Measurements from ENCODE around the gene CIRBP. TPM values are rescaled to one million over a fixed set of nuclear protein-coding genes. Genes with fewer than 3 reads are reported as not detected.

CIRBP gene
- total and polyA plus RNA-seq, 7 donors: 137 to 591 (median 296) TPM

- Histone ChIP-seq H3K4me1 (peaks cover 50% of the 10 kb centered on the region), H3K36me3 (ENCODE audit: insufficient read depth in 1 of 2, low read depth in 1 of 2) (peaks cover 13 to 72% of the 10 kb centered on the region in 2 donors), H3K4me3 (peak overlapping the region; percentile 80), H3K27ac (peak overlapping the region; percentile 99), H3K27me3 (ENCODE audit: insufficient read depth in 3 of 3, low read length in 2 of 3) (no peaks in the 10 kb centered on the region), H3K9me3 (no peaks in the 10 kb centered on the region)
- no peak for ATAC-seq
- WGBS, 3 donors: 52 to 66% (median 63%) methylated on average over 14 to 23 of the region's 23 CpGs
- DNase-seq: no peak
- intact Hi-C loops (cut with DNase I): no loop called here
- TF ChIP-seq CTCF (IDR thresholded peaks at IDR 0.05): no peak
These were observed 15.5 kb upstream of the CIRBP start for GRCh38 chr19:1253514-1254080.

DNA sequence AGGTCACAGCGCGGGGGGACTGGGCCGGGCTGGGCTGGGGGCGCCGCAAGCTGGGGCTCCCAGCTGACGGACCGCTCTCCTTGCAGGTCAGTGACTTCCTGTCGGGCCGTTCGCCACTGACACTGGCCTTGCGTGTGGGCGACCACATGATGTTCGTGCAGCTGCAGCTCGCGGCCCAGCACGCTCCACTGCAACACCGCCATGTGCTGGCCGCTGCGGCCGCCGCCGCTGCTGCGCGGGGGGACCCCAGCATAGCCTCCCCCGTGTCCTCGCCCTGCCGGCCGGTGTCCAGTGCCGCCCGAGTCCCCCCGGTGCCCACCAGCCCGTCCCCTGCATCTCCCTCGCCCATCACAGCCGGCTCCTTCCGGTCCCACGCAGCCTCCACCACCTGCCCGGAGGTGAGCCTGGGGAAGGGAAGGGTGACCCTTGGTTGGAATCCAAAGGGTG is 15.0 kb upstream of the CIRBP start:
- intact Hi-C loops (cut with DNase I): no loop called here
- no peak for TF ChIP-seq CTCF (IDR thresholded peaks at IDR 0.05)
- Histone ChIP-seq H3K27ac (peak overlapping the region; percentile 99), H3K9me3 (no peaks in the 10 kb centered on the region), H3K36me3 (ENCODE audit: insufficient read depth in 1 of 2, low read depth in 1 of 2) (peaks cover 13 to 72% of the 10 kb centered on the region in 2 donors), H3K27me3 (ENCODE audit: insufficient read depth in 3 of 3, low read length in 2 of 3) (no peaks in the 10 kb centered on the region), H3K4me3 (peak overlapping the region; percentile 80), H3K4me1 (peaks cover 55% of the 10 kb centered on the region)
- 74 to 81% (median 77%) methylated on average over 32 to 37 of the region's 37 CpGs for WGBS, 3 donors
- peak; percentile 67 to 76 for DNase-seq
- ATAC-seq: no peak

DNA sequence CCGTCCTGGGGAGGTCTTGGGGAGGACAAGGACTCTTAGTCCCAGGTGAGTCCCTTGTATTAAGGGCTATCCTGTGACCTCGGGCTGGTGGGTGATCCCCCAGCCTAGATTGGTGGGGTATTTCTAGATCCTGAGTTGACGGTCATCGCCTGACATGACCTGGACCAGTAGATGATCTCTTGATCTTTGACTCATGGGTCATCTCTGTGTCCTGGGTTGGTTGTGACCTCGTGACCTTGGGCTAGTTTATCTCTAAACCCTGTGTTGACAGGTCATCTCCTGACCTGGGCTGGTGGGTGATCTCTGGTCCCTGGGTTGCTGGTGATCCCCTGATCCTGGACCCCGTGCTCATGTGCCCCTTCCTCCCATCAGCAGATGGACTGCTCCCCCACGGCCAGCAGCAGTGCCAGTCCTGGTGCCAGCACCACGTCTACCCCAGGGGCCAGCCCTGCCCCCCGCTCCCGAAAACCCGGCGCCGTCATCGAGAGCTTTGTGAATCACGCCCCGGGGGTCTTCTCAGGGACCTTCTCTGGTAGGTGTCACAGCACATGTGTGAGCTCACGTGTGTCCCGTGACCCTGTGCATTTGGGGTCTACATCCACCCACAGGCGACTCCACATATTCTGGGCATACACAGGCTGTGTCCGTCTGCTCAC is 14.5 kb upstream of the CIRBP start:
- H3K36me3 ChIP-seq (ENCODE audit: insufficient read depth in 1 of 2, low read depth in 1 of 2): peaks cover 13 to 72% of the 10 kb centered on the region in 2 donors
- H3K4me1 ChIP-seq: peaks cover 60% of the 10 kb centered on the region
- no peak for ATAC-seq

DNA sequence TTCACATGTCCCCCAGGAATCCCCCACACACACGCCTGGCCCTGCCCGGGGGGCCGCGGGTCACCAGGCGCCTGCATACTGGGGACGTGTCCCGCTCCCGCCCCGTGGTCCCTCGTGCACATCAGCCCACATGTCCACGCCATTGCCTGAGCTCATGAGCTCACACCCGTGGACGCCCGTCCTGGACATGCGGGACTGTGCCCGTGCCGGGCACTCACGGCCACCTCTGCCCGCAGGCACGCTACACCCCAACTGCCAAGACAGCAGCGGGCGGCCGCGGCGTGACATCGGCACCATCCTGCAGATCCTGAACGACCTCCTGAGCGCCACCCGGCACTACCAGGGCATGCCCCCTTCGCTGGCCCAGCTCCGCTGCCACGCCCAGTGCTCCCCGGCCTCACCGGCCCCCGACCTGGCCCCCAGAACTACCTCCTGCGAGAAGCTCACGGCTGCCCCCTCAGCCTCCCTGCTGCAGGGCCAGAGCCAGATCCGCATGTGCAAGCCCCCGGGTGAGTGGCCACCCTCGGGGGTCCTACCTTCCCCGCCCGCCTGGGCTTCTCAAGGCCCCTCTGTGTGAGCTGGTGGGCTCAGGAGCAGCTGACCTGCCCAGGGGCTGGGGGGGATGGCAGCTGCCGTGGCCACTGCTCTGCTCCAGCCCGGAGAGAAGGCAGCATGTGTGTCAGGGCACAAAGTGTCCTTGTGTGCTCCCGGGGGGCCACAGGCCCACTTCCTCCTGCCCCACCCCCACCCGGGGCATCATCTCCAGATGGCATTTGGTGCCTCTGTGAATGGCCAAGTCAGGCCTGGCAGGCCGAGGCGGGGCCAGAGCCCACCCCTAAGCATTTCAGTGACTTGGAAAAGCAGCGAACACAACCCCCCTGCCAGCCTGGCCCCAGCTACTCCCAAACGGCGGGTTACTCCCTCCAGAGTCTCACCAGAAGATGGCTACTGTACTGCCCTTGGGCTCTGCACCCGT is 13.7 kb upstream of the CIRBP start:
- Histone ChIP-seq H3K27ac (peak overlapping the region; percentile 66), H3K27me3 (ENCODE audit: insufficient read depth in 3 of 3, low read length in 2 of 3) (no peaks in the 10 kb centered on the region), H3K4me3 (no peak overlapping the region), H3K36me3 (ENCODE audit: insufficient read depth in 1 of 2, low read depth in 1 of 2) (peaks cover 13 to 65% of the 10 kb centered on the region in 2 donors), H3K4me1 (peaks cover 66% of the 10 kb centered on the region), H3K9me3 (no peaks in the 10 kb centered on the region)
- no peak for ATAC-seq
- WGBS, 3 donors: 75 to 78% (median 75%) methylated on average over 46 to 52 of the region's 52 CpGs
- intact Hi-C loops (cut with DNase I): no loop called here
- TF ChIP-seq CTCF (IDR thresholded peaks at IDR 0.05): no peak
- peak; percentile 50 to 62 for DNase-seq

More for the DNA sequence above, 14.5 kb upstream of the CIRBP start:
- peak overlapping the region; percentile 99 for H3K27ac ChIP-seq
- WGBS, 3 donors: 81 to 93% (median 87%) methylated on average over 20 of the region's 20 CpGs
- intact Hi-C loops (cut with DNase I): no loop called here
- H3K27me3 ChIP-seq (ENCODE audit: insufficient read depth in 3 of 3, low read length in 2 of 3): no peaks in the 10 kb centered on the region
- peak overlapping the region; percentile 80 for H3K4me3 ChIP-seq
- TF ChIP-seq CTCF (IDR thresholded peaks at IDR 0.05): no peak
- no peak for DNase-seq
- no peaks in the 10 kb centered on the region for H3K9me3 ChIP-seq

All from psoas muscle (tissue), 8 donors.